Measurements from ENCODE around the gene PNMA8C. TPM values are rescaled to one million over a fixed set of nuclear protein-coding genes. Genes with fewer than 3 reads are reported as not detected.
"Not testable (repeated sequence)": the region's sequence is repeated elsewhere in the genome, so short reads cannot be mapped to it uniquely, and the experiment has no call there.

Gene PNMA8C
- total and polyA plus RNA-seq, 5 experiments from 2014 or later = not detected

- no peaks in the 10 kb centered on the region for H3K36me3 Mint-ChIP-seq
- H3K4me1 Mint-ChIP-seq = peaks cover 0 to 4% (median 3%) of the 10 kb centered on the region in 4 donors
- ATAC-seq (no peak), DNase-seq (no peak)
- POLR2A ChIA-PET = no interaction called here
- no peak overlapping the region for H3K4me3 Mint-ChIP-seq
- H3K27ac Mint-ChIP-seq = peak overlapping the region in 1 of 10 donors; percentile 29
- peaks cover 3 to 12% (median 8%) of the 10 kb centered on the region in 5 donors for H3K27me3 Mint-ChIP-seq
- peaks cover 0 to 5% (median 0%) of the 10 kb centered on the region in 9 donors for H3K9me3 Mint-ChIP-seq
Observed at GRCh38 chr19:46442808-46443450, 14.2 kb upstream of the PNMA8C start.

- Mint-ChIP-seq H3K36me3 (no peaks in the 10 kb centered on the region), H3K27ac (no peak overlapping the region), H3K4me1 (peaks cover 0 to 4% (median 3%) of the 10 kb centered on the region in 4 donors), H3K27me3 (peaks cover 0 to 9% (median 7%) of the 10 kb centered on the region in 5 donors), H3K4me3 (no peak overlapping the region), H3K9me3 (no peaks in the 10 kb centered on the region)
- ATAC-seq (no peak), DNase-seq (no peak)
- POLR2A ChIA-PET = interaction anchor here (0.6 kb wide), 1 partner anchor 154 kb away, joined by 4 read pairs; no protein-coding TSS in a partner anchor
Observed at GRCh38 chr19:46441866-46442265, 13.1 kb upstream of the PNMA8C start.

GRCh38 chr19:46435689-46436088 is 7.0 kb upstream of the PNMA8C start:
- ATAC-seq, H3K9me3 Mint-ChIP-seq, H3K27ac Mint-ChIP-seq, H3K4me3 Mint-ChIP-seq, H3K36me3 Mint-ChIP-seq, DNase-seq, H3K4me1 Mint-ChIP-seq: not testable (repeated sequence)
- peaks cover 12 to 38% (median 25%) of the 10 kb centered on the region in 5 donors for H3K27me3 Mint-ChIP-seq
- POLR2A ChIA-PET = interaction anchor here (0.6 kb wide), 1 partner anchor 35 kb away, joined by 10 read pairs; no protein-coding TSS in a partner anchor

GRCh38 chr19:46435009-46435408 is 6.3 kb upstream of the PNMA8C start:
- Mint-ChIP-seq H3K4me3 (no peak overlapping the region), H3K4me1 (peaks cover 0 to under 1% (median 0%) of the 10 kb centered on the region in 4 donors), H3K36me3 (no peaks in the 10 kb centered on the region), H3K9me3 (no peaks in the 10 kb centered on the region), H3K27me3 (peaks cover 19 to 44% (median 31%) of the 10 kb centered on the region in 5 donors), H3K27ac (no peak overlapping the region)
- POLR2A ChIA-PET = no interaction called here
- no peak for DNase-seq
- no peak for ATAC-seq

- H3K36me3 Mint-ChIP-seq, H3K27ac Mint-ChIP-seq, DNase-seq, POLR2A ChIA-PET, H3K9me3 Mint-ChIP-seq, H3K4me3 Mint-ChIP-seq, ATAC-seq: not testable (repeated sequence)
- peaks cover 28 to 57% (median 39%) of the 10 kb centered on the region in 5 donors for H3K27me3 Mint-ChIP-seq
- peaks cover 8 to 10% (median 9%) of the 10 kb centered on the region in 4 donors for H3K4me1 Mint-ChIP-seq
Observed at GRCh38 chr19:46433470-46433869, 4.7 kb upstream of the PNMA8C start.

- Mint-ChIP-seq H3K27ac (no peak overlapping the region), H3K4me3 (no peak overlapping the region), H3K9me3 (no peaks in the 10 kb centered on the region), H3K27me3 (peaks cover 35 to 74% (median 50%) of the 10 kb centered on the region in 5 donors), H3K4me1 (peaks cover 13 to 24% (median 19%) of the 10 kb centered on the region in 4 donors), H3K36me3 (peaks cover 0 to 3% (median 0%) of the 10 kb centered on the region in 3 donors)
- ATAC-seq = no peak
- DNase-seq = no peak
- POLR2A ChIA-PET = interaction anchor here (0.7 kb wide), 1 partner anchor 23 kb away, joined by 4 read pairs; no protein-coding TSS in a partner anchor
Observed at GRCh38 chr19:46431824-46432223, 3.1 kb upstream of the PNMA8C start.

- Mint-ChIP-seq H3K4me3 (peak overlapping the region in 4 of 10 donors; percentile 16 to 43 (median 32)), H3K27ac (peak overlapping the region in 1 of 10 donors; percentile 67)
Observed at GRCh38 chr19:46429999-46430398, 1.3 kb upstream of the PNMA8C start.

GRCh38 chr19:46427518-46428045 is 1.2 kb downstream of the PNMA8C start:
- DNase-seq = no peak
- H3K4me1 Mint-ChIP-seq = peaks cover 16 to 35% (median 28%) of the 10 kb centered on the region in 4 donors
- POLR2A ChIA-PET = interaction anchor here (0.6 kb wide), 2 partner anchors 10 to 1512 kb away, joined by 3 to 7 read pairs; no protein-coding TSS in a partner anchor
- peak overlapping the region in 3 of 10 donors; percentile 27 to 84 (median 36) for H3K27ac Mint-ChIP-seq
- peak overlapping the region in 6 of 10 donors; percentile 36 to 88 (median 80) for H3K4me3 Mint-ChIP-seq
- H3K36me3 Mint-ChIP-seq = peaks cover 0 to 4% (median 0%) of the 10 kb centered on the region in 3 donors
- H3K9me3 Mint-ChIP-seq = no peaks in the 10 kb centered on the region
- ATAC-seq = no peak
- H3K27me3 Mint-ChIP-seq = peaks cover 39 to 91% (median 59%) of the 10 kb centered on the region in 5 donors

More at GRCh38 chr19:46429999-46430398, 1.3 kb upstream of the PNMA8C start:
- Mint-ChIP-seq H3K4me1 (peaks cover 16 to 35% (median 28%) of the 10 kb centered on the region in 4 donors), H3K9me3 (no peaks in the 10 kb centered on the region), H3K36me3 (peaks cover 0 to 4% (median 0%) of the 10 kb centered on the region in 3 donors), H3K27me3 (peaks cover 38 to 83% (median 55%) of the 10 kb centered on the region in 5 donors)
- no peak for ATAC-seq
- DNase-seq = no peak
- POLR2A ChIA-PET = no interaction called here

- H3K4me1 Mint-ChIP-seq = peaks cover 16 to 35% (median 28%) of the 10 kb centered on the region in 4 donors
- DNase-seq (peak in 8 of 10 donors; percentile 20 to 75 (median 40)), ATAC-seq (peak; percentile 31 to 67)
- POLR2A ChIA-PET = interaction anchor here (0.6 kb wide), 1 partner anchor 1511 kb away, joined by 7 read pairs; no protein-coding TSS in a partner anchor
- peak overlapping the region; percentile 40 to 88 (median 82) for H3K4me3 Mint-ChIP-seq
- H3K27me3 Mint-ChIP-seq = peaks cover 36 to 88% (median 54%) of the 10 kb centered on the region in 5 donors
- no peaks in the 10 kb centered on the region for H3K9me3 Mint-ChIP-seq
- H3K27ac Mint-ChIP-seq = peak overlapping the region in 6 of 10 donors; percentile 9 to 79 (median 56)
- peaks cover 0 to 4% (median 0%) of the 10 kb centered on the region in 3 donors for H3K36me3 Mint-ChIP-seq
Observed at GRCh38 chr19:46426506-46427162, 2.1 kb downstream of the PNMA8C start.

GRCh38 chr19:46426035-46426505 is 2.7 kb downstream of the PNMA8C start:
- Mint-ChIP-seq H3K9me3 (no peaks in the 10 kb centered on the region), H3K27me3 (peaks cover 33 to 84% (median 51%) of the 10 kb centered on the region in 5 donors), H3K4me3 (peak overlapping the region; percentile 36 to 88 (median 82)), H3K36me3 (peaks cover 0 to 4% (median 0%) of the 10 kb centered on the region in 3 donors), H3K27ac (peak overlapping the region in 6 of 10 donors; percentile 9 to 76 (median 56)), H3K4me1 (peaks cover 16 to 35% (median 28%) of the 10 kb centered on the region in 4 donors)
- POLR2A ChIA-PET = no interaction called here
- peak; percentile 25 to 56 for ATAC-seq
- DNase-seq = no peak

- ATAC-seq (no peak), DNase-seq (no peak)
- Mint-ChIP-seq H3K4me1 (peaks cover 8 to 23% (median 17%) of the 10 kb centered on the region in 4 donors), H3K36me3 (peaks cover 0 to 4% (median 0%) of the 10 kb centered on the region in 3 donors), H3K9me3 (no peaks in the 10 kb centered on the region), H3K27ac (no peak overlapping the region), H3K4me3 (no peak overlapping the region), H3K27me3 (peaks cover 26 to 61% (median 46%) of the 10 kb centered on the region in 5 donors)
- POLR2A ChIA-PET = interaction anchor here (0.7 kb wide), 1 partner anchor 289 kb away, joined by 3 read pairs; no protein-coding TSS in a partner anchor
Observed at GRCh38 chr19:46423188-46423587, 5.5 kb downstream of the PNMA8C start.

GRCh38 chr19:46422344-46422743 is 6.4 kb downstream of the PNMA8C start:
- H3K9me3 Mint-ChIP-seq = no peaks in the 10 kb centered on the region
- peaks cover 0 to 4% (median 0%) of the 10 kb centered on the region in 3 donors for H3K36me3 Mint-ChIP-seq
- H3K4me1 Mint-ChIP-seq = peaks cover 4 to 16% (median 14%) of the 10 kb centered on the region in 4 donors
- no peak overlapping the region for H3K4me3 Mint-ChIP-seq
- ATAC-seq (no peak), DNase-seq (no peak)
- POLR2A ChIA-PET = interaction anchor here (0.7 kb wide), 1 partner anchor 1010 kb away, joined by 3 read pairs; no protein-coding TSS in a partner anchor
- H3K27me3 Mint-ChIP-seq = peaks cover 20 to 54% (median 39%) of the 10 kb centered on the region in 5 donors
- no peak overlapping the region for H3K27ac Mint-ChIP-seq

All from naive thymus-derived CD8-positive, alpha-beta T cell (primary cell).